Small intestine (tissue), 7 donors: Measurements from ENCODE around the gene TPCN2. TPM values are rescaled to one million over a fixed set of nuclear protein-coding genes. Genes with fewer than 3 reads are reported as not detected.

Experiments used
- DNase-seq, 2 donors: peaks; one replicate each; pipeline versions ENCODE4 v3.0.0 to v3.0.0-alpha.2; 2013
- FAIRE-seq: peaks from 2 replicates; lab custom pipeline; 2012; peaks lifted over from hg19 to GRCh38; lab: Jason Lieb, UNC
- H3K27ac ChIP-seq, 3 donors: one replicate each; pipeline ENCODE4 v1.5.1; 2013; ENCODE audit warnings: low read length in 2 of 3, mild to moderate bottlenecking in 2 of 3, control low read depth in 1 of 3, inconsistent platforms in 1 of 3, low read depth in 1 of 3, moderate library complexity in 1 of 3
- H3K27me3 ChIP-seq, 3 donors: one replicate each; pipeline ENCODE4 v1.6.1; 2013; ENCODE audit warnings: low read length in 3 of 3, inconsistent platforms in 1 of 3; ENCODE audit not compliant: control insufficient read depth in 3 of 3, insufficient read depth in 3 of 3
- H3K36me3 ChIP-seq, 3 donors: one replicate each; pipeline ENCODE4 v1.6.1; 2013; ENCODE audit warnings: low read length in 3 of 3, inconsistent platforms in 1 of 3, low read depth in 1 of 3, mild to moderate bottlenecking in 1 of 3, moderate library complexity in 1 of 3; ENCODE audit not compliant: control insufficient read depth in 3 of 3, insufficient read depth in 2 of 3
- H3K4me1 ChIP-seq, 3 donors: one replicate each; pipeline ENCODE4 v1.6.1; 2013; ENCODE audit warnings: low read length in 2 of 3, inconsistent platforms in 1 of 3, low read depth in 1 of 3, mild to moderate bottlenecking in 1 of 3, moderate library complexity in 1 of 3; ENCODE audit not compliant: control insufficient read depth in 3 of 3, insufficient read depth in 2 of 3
- H3K4me3 ChIP-seq, 3 donors: one replicate each; pipeline ENCODE4 v1.5.1; 2013; ENCODE audit warnings: low read length in 3 of 3, control low read depth in 1 of 3, inconsistent platforms in 1 of 3, low read depth in 1 of 3, mild to moderate bottlenecking in 1 of 3, moderate library complexity in 1 of 3
- H3K9me3 ChIP-seq, 2 donors: one replicate each; pipeline ENCODE4 v1.6.1; 2013; ENCODE audit warnings: low read depth in 1 of 2, low read length in 1 of 2; ENCODE audit not compliant: control insufficient read depth in 2 of 2, insufficient read depth in 1 of 2
- WGBS, 3 donors: extraction: QIAGEN DNeasy Blood & Tissue Kit; methylation state at CpG; one replicate each; pipeline ENCODE4 v1.1.7; 2013; 5-methylcytosine and 5-hydroxymethylcytosine counted together
- polyA plus RNA-seq, 4 donors: library from polyadenylated mRNA; stranded (reverse) in 3 of 4; unstranded in 1 of 4; fragments of 200-250 nt in 3 of 4; fragments of 120-200 nt in 1 of 4; gene quantifications; one replicate each; pipeline versions ENCODE4 v1.2.1 to v1.2.3, GENCODE V29; 2013
- donor health status: healthy with polysubstance abuse.
- donor health status: control.
- donor health status: control.
- donor health status: Bipolar disorder and iron deficiency.
- donor health status: healthy.

The TPCN2 gene
- polyA plus RNA-seq, 4 donors: 11.1 to 32.8 (median 12.8) TPM

DNA sequence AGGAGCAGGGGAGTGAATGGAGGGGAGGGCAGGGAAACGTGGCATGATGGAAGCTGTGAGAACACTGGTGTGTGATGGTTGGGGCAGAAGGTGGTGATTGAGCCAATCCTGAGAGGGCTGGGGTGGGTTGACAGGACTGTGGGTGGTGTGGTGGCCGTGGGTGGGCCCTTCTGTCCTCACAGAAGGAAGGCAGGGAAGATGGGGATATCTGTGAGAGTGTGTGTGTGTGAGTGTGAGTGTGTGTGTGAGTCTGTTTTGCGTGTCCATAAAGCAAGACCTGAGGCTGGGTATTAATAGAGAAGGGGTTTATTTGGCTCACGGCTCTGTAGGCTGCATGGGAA, 13.0 kb downstream of the TPCN2 start:
- FAIRE-seq (no peak), DNase-seq (no peak)
- peaks cover 6 to 96% (median 12%) of the 10 kb centered on the region in 3 donors for H3K36me3 ChIP-seq

DNA sequence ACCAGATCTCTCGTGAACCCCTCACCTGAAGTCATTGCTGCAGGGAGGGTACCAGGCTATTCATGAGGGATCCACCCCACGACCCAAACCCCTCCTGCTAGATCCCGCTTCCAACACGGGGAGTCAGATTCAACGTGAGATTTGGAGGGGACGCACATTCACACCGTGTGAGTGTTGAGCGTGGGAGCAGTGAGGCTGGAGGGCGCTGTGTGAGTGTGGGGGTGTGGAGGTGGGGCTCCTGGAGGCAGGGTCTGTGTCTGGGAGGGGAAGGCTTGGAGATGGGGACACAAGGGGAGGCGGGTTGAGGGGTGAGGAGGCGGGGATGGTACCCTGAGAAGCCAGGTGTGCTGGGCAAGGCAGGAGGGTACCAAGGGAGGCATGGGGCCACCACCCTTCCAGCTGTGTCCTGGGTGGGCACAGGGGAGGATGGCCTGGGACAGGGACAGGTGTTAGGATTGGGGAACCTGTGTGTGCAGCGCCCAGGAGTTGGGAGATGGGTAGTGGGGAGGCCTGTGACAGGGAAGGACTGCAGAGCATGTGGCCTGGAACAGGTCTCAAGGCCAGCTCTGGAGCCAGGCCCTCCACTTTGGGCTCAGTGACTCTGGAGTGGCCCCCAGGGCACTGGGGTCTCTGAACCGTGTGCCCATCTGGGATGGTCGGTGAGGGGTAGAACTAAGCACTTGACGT, 13.6 kb downstream of the TPCN2 start:
- Histone ChIP-seq H3K27ac (no peak overlapping the region), H3K4me3 (no peak overlapping the region), H3K9me3 (no peaks in the 10 kb centered on the region), H3K27me3 (no peaks in the 10 kb centered on the region), H3K36me3 (peaks cover 6 to 97% (median 12%) of the 10 kb centered on the region in 3 donors), H3K4me1 (no peaks in the 10 kb centered on the region)
- no peak for DNase-seq
- FAIRE-seq: no peak
- WGBS, 3 donors: 92 to 94% (median 93%) methylated on average over 15 of the region's 15 CpGs

More for the DNA sequence above, 13.0 kb downstream of the TPCN2 start:
- Histone ChIP-seq H3K9me3 (no peaks in the 10 kb centered on the region), H3K4me1 (no peaks in the 10 kb centered on the region), H3K27me3 (no peaks in the 10 kb centered on the region), H3K27ac (no peak overlapping the region), H3K4me3 (no peak overlapping the region)
- WGBS, 3 donors: 78 to 83% (median 80%) methylated on average over 4 of the region's 4 CpGs

DNA sequence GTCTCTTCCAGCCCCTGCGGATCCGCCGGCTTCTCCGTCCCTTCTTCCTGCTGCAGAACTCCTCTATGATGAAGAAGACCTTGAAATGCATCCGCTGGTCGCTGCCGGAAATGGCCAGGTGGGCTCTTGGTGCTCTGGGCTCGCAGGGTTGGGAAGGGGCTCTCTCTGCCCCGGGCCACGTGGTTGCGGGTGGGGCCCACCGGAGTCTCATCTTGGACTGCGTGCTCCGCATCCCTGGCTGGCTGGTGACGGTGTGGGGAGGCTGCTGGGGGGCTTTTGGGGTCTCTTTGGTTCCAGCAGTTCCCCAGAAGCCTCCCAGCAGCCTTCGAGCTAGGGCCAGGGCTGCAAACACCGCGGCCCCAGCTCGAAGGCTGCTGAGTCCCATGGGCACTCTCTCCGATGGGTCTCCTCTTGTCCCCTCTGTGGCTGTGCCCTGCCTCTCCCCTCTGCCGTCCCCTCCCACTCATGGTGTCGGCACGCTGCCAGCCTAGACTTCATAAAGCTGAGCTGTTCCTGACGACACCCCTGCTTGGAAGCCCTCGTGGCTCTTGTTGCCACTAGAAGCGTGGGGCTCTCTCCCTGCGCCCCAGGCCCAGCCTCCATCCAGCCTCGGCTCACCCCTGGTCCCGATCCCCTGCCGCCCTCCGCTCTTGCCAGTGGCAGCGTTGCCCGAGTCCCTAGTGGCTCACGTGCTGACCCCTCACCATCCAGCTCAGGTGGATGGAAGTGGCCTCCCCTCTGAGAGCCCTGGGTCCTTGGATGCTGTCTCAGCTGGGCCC, 14.3 kb downstream of the TPCN2 start:
- Histone ChIP-seq H3K4me3 (no peak overlapping the region), H3K4me1 (no peaks in the 10 kb centered on the region), H3K27me3 (no peaks in the 10 kb centered on the region), H3K9me3 (no peaks in the 10 kb centered on the region), H3K36me3 (peaks cover 8 to 96% (median 13%) of the 10 kb centered on the region in 3 donors), H3K27ac (no peak overlapping the region)
- 94% methylated on average over 34 of the region's 34 CpGs for WGBS, 3 donors
- no peak for FAIRE-seq
- DNase-seq: no peak

DNA sequence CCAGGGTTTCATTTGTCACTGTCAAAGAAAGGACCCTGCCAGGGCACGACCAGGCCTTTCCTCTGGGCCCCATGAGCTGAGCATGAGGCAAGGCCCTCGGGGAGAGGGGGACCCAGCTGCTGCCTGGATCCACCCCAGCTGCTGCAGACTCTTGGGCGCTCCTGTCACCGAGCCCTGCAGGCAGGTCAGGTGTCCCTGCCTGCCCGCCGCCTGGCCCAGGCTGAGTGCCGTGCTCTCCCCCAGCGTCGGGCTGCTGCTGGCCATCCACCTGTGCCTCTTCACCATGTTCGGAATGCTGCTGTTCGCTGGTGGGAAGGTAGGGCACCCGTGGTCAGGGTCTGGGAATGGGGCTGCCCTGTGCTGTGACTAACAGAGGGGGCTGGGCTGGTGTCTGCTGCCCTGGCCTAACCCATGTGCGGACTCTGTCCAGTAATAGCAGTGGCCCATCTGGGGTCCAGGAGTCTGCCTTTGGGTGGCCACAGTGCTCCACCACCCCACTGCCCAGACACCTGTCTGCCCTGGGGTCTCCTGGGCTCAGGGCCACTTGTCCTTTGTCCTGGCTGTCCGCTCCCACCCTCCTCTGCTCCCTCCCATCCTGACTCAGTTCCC, 15.0 kb downstream of the TPCN2 start:
- peaks cover 7 to 90% (median 9%) of the 10 kb centered on the region in 3 donors for H3K36me3 ChIP-seq
- 85 to 90% (median 89%) methylated on average over 14 of the region's 14 CpGs for WGBS, 3 donors

DNA sequence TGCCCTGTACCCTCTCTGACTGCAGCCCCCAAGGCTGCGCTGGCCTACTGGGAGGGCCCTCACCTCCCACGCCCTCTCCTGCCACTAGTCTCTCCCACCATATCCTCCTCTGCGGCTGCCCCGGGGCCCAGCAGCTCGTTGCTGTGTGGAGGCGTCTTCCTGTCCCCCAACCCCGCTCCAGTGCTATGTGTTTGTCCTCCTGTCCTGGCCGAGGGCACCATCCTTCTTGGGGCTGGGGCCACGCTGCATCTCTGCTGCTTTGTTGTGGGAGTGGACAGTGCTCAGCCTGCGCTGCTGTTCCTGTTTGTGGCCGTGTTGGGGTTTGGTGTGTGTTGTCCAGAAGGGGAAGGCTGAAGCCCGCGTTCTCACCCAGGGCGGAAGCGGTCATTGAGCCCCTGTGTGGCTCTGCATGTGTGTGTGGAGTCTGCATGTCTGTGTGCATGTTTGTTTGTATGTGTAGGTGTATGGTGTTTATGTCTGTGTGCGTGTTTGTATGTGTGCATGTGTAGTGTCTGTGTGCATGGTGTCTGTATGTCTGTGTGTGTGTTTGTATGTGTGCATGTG, 15.7 kb downstream of the TPCN2 start:
- H3K9me3 ChIP-seq: no peaks in the 10 kb centered on the region
- DNase-seq: no peak
- H3K36me3 ChIP-seq: peaks cover 7 to 86% (median 9%) of the 10 kb centered on the region in 3 donors
- H3K4me3 ChIP-seq: no peak overlapping the region
- 83 to 90% (median 86%) methylated on average over 16 of the region's 16 CpGs for WGBS, 3 donors
- FAIRE-seq: no peak
- no peaks in the 10 kb centered on the region for H3K4me1 ChIP-seq
- H3K27me3 ChIP-seq: no peaks in the 10 kb centered on the region
- no peak overlapping the region for H3K27ac ChIP-seq

More for the DNA sequence above, 15.0 kb downstream of the TPCN2 start:
- no peak for DNase-seq
- H3K27ac ChIP-seq: no peak overlapping the region
- H3K27me3 ChIP-seq: no peaks in the 10 kb centered on the region
- FAIRE-seq: no peak
- H3K4me3 ChIP-seq: no peak overlapping the region
- no peaks in the 10 kb centered on the region for H3K9me3 ChIP-seq
- H3K4me1 ChIP-seq: no peaks in the 10 kb centered on the region

DNA sequence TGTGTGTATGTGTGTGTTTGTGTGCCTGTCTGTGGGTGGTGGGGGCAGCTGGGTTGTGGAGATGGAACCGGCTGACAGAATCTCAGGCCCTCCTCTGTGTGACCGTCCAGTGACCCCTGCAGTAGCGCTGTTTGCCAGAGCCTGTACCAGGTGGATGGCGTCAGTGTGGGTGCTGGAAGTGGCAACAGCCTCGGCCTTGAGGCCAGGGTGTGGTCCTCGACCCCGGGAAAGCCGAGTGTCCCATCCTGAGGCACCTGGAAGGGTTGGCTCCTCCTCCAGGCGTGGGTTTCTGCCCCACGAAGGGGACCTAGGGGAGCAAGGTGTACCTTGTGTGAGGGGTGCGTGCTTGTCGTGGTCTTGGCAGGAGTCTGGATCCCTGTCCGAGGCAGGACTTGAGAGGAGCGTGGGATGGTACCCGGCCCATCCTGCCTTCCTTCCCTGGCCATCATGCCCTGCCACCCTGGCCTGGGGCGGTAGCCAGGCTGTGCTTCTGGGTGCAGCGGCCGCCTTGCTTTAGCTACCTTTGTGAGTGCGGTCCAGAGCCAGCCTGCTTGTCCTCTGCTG, 16.5 kb downstream of the TPCN2 start:
- Histone ChIP-seq H3K27ac (no peak overlapping the region), H3K36me3 (peaks cover 7 to 82% (median 9%) of the 10 kb centered on the region in 3 donors), H3K4me3 (no peak overlapping the region), H3K27me3 (no peaks in the 10 kb centered on the region), H3K9me3 (no peaks in the 10 kb centered on the region), H3K4me1 (no peaks in the 10 kb centered on the region)
- DNase-seq: no peak
- 79 to 86% (median 80%) methylated on average over 17 to 19 of the region's 19 CpGs for WGBS, 3 donors
- FAIRE-seq: no peak

DNA sequence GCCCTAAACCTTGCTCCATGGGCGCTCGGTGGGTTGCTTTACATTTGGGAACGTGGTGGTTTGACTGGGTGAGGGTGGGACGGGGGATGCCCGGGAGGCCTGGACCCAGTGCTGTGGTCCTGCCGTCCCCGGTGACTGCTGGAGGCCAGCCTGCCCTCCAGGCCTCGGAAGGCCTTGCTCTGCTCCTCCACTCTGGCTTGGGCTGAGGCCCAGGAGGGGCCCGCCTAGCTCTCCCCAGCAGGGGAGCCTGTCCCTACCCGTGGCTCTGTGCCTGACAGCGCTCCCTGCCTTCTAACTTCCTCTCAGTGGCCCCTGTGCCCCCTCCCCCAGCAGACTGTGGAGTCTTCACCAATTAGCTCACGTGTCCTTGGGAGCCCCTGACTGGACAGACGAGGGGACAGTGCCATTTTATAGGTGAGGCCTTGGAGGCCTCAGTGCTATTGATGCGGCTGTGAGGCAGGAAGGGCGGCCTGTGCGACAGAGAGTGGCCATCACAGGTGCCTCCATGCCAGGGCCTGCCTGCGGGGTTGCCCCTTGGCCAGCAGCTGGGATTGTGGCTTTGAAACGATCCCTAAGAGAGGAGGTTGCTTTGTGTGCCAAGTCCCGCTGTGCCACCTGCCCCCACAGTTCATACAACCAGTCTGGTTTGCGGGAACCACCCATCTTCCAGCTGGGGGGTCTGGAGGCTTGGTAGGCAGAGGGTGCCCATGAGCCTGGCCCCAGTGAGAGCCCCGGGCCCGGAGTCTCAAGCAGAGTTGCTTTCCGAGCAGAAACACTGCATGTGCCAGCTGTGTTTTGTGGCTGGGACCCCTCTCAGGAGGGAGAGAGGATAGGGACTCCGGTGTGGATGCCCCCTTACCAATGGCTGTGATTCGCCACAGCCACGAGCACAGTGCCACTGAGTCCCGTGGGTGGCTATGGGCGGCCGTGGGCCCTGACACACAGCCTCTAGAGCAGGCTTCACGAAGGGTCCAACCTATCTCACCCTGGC, 17.7 kb downstream of the TPCN2 start:
- no peak overlapping the region for H3K27ac ChIP-seq
- H3K27me3 ChIP-seq: no peaks in the 10 kb centered on the region
- no peaks in the 10 kb centered on the region for H3K9me3 ChIP-seq
- WGBS, 3 donors: 85 to 90% (median 88%) methylated on average over 30 of the region's 30 CpGs
- no peaks in the 10 kb centered on the region for H3K4me1 ChIP-seq
- DNase-seq: no peak
- H3K36me3 ChIP-seq: peaks cover 7 to 82% (median 13%) of the 10 kb centered on the region in 3 donors
- H3K4me3 ChIP-seq: no peak overlapping the region
- FAIRE-seq: no peak
